Lung microvascular endothelial cell (primary cell): ENCODE results near the gene SOCS6. TPM values are rescaled to one million over a fixed set of nuclear protein-coding genes. Genes with fewer than 3 reads are reported as not detected.

ENCODE experiments used
- DNase-seq, 2 donors: peaks; one replicate each; pipeline versions ENCODE4 v3.0.0 to v3.0.0-alpha.2; 2010; ENCODE audit warnings: low read depth in 2 of 2
- total RNA-seq: library from RNA; depleted of rRNA; stranded (reverse); fragments of >200 nt; gene quantifications from 2 replicates; pipeline ENCODE4 v1.2.1, GENCODE V29; 2014

Gene SOCS6
- total RNA-seq, 1 donor from 2014 or later = 23.8 TPM

GRCh38 chr18:70289351-70290312 is 787 bp downstream of the SOCS6 start:
- DNase-seq = peak; percentile 42 to 56

GRCh38 chr18:70290482-70291294 is 1.8 kb downstream of the SOCS6 start:
- no peak for DNase-seq

- DNase-seq = no peak
Observed at GRCh38 chr18:70291295-70291574, 2.4 kb downstream of the SOCS6 start.

- DNase-seq = no peak
Observed at GRCh38 chr18:70292628-70293027, 3.8 kb downstream of the SOCS6 start.

- DNase-seq = peak in 1 of 2 donors; percentile 19
Observed at GRCh38 chr18:70293166-70293565, 4.3 kb downstream of the SOCS6 start.

GRCh38 chr18:70294471-70295191 is 5.8 kb downstream of the SOCS6 start:
- no peak for DNase-seq

GRCh38 chr18:70295192-70296188 is 6.6 kb downstream of the SOCS6 start:
- peak in 1 of 2 donors; percentile 39 for DNase-seq

GRCh38 chr18:70296289-70296688 is 7.4 kb downstream of the SOCS6 start:
- DNase-seq = peak; percentile 55 to 85

GRCh38 chr18:70296781-70297180 is 7.9 kb downstream of the SOCS6 start:
- no peak for DNase-seq

- peak in 1 of 2 donors; percentile 52 for DNase-seq
Observed at GRCh38 chr18:70299393-70299792, 10.5 kb downstream of the SOCS6 start.

GRCh38 chr18:70301667-70302066 is 12.8 kb downstream of the SOCS6 start:
- DNase-seq = no peak

- no peak for DNase-seq
Observed at GRCh38 chr18:70308555-70309294, 19.9 kb downstream of the SOCS6 start.

GRCh38 chr18:70310560-70311320 is 21.9 kb downstream of the SOCS6 start:
- DNase-seq = no peak

- DNase-seq = no peak
Observed at GRCh38 chr18:70311726-70312125, 22.9 kb downstream of the SOCS6 start.

- DNase-seq = no peak
Observed at GRCh38 chr18:70313640-70314039, 24.8 kb downstream of the SOCS6 start.

- DNase-seq = no peak
Observed at GRCh38 chr18:70314151-70314782, 25.4 kb downstream of the SOCS6 start.

GRCh38 chr18:70319187-70319586 is 30.3 kb downstream of the SOCS6 start:
- no peak for DNase-seq

GRCh38 chr18:70321616-70322015 is 32.8 kb downstream of the SOCS6 start:
- no peak for DNase-seq

GRCh38 chr18:70322385-70322784 is 33.5 kb downstream of the SOCS6 start:
- no peak for DNase-seq
